OCI-LY1 (cell line): ENCODE results near the gene TMEM184B.

Source experiments
- H2AFZ ChIP-seq: fragments of 200-600 bp; sonication (generic), shearing (Covaris generic); 2 replicates; pipeline ENCODE4 v1.6.0; 2014; ENCODE audit warnings: antibody characterized with exemption, mild to moderate bottlenecking, low read length
- H3F3A ChIP-seq: fragments of 200-600 bp; sonication (generic), shearing (Covaris generic); 2 replicates; pipeline ENCODE4 v1.6.0; 2014; ENCODE audit warnings: mild to moderate bottlenecking, antibody characterized with exemption, low read length, moderate library complexity; ENCODE audit not compliant: insufficient read depth
- H3K27ac ChIP-seq: fragments of 200-600 bp; sonication (generic); 2 replicates; pipeline ENCODE4 v1.5.1; 2014; ENCODE audit warnings: low read length, mixed run types, mild to moderate bottlenecking, low read depth; ENCODE audit not compliant: poor library complexity, severe bottlenecking
- H3K27me3 ChIP-seq: fragments of 200-600 bp; sonication (generic); 2 replicates; pipeline ENCODE4 v1.6.0; 2014; ENCODE audit warnings: antibody characterized with exemption, mild to moderate bottlenecking, low read length, moderate library complexity; ENCODE audit not compliant: insufficient read depth
- H3K36me3 ChIP-seq: fragments of 200-600 bp; sonication (generic); 2 replicates; pipeline ENCODE4 v1.6.1; 2014; ENCODE audit warnings: mild to moderate bottlenecking, antibody characterized with exemption, low read length, moderate library complexity, mixed read lengths; ENCODE audit not compliant: insufficient read depth
- H3K4me1 ChIP-seq: fragments of 200-600 bp; sonication (generic); 2 replicates; pipeline ENCODE4 v1.5.1; 2014; ENCODE audit warnings: mild to moderate bottlenecking, low read length, moderate library complexity; ENCODE audit not compliant: insufficient read depth, severe bottlenecking
- H3K4me2 ChIP-seq: fragments of 200-600 bp; sonication (generic), shearing (Covaris generic); 2 replicates; pipeline ENCODE4 v1.6.1; 2014; ENCODE audit warnings: low read length
- H3K4me3 ChIP-seq: fragments of 200-600 bp; sonication (generic); 2 replicates; pipeline ENCODE4 v1.5.1; 2014; ENCODE audit warnings: low read length, low read depth, mild to moderate bottlenecking, mixed read lengths; ENCODE audit not compliant: poor library complexity, severe bottlenecking
- H3K79me2 ChIP-seq: fragments of 200-600 bp; shearing (Covaris generic); 2 replicates; pipeline ENCODE4 v1.6.1; 2016; ENCODE audit warnings: mixed run types, low read length, mixed read lengths; ENCODE audit not compliant: insufficient read depth
- H3K9ac ChIP-seq: fragments of 200-600 bp; sonication (generic), shearing (Covaris generic); 2 replicates; pipeline ENCODE4 v1.6.1; 2014; ENCODE audit warnings: mild to moderate bottlenecking, low read length, mixed read lengths
- H3K9me2 ChIP-seq: fragments of 200-600 bp; sonication (generic), shearing (Covaris generic); 2 replicates; pipeline ENCODE4 v1.6.1; 2014; ENCODE audit warnings: low read depth, mild to moderate bottlenecking, low read length, mixed read lengths
- H3K9me3 ChIP-seq: fragments of 200-600 bp; shearing (Covaris generic); 2 replicates; pipeline ENCODE4 v1.6.1; 2014; ENCODE audit warnings: low read length, mixed read lengths
- H4K20me1 ChIP-seq: fragments of 200-600 bp; sonication (generic), shearing (Covaris generic); 2 replicates; pipeline ENCODE4 v1.6.0; 2016; ENCODE audit warnings: mild to moderate bottlenecking, low read length; ENCODE audit not compliant: insufficient read depth
- EZH2 ChIP-seq: fragments of 200-600 bp; sonication (generic), shearing (Covaris generic); IDR thresholded peaks from 2 replicates; pipeline ENCODE4 v1.8.0; 2017; ENCODE audit warnings: borderline replicate concordance, mixed run types, mild to moderate bottlenecking, antibody characterized with exemption, low read length, moderate library complexity, mixed read lengths
- TF ChIP-seq, protein P1 (sequence below): fragments of 200-600 bp; sonication (generic), shearing (Covaris generic); IDR thresholded peaks from 2 replicates; pipeline ENCODE4 v1.5.1; 2017; ENCODE audit warnings: mild to moderate bottlenecking, antibody characterized with exemption, low read length, moderate library complexity, mixed read lengths

The TMEM184B gene

GRCh38 chr22:38257650-38258250 is 15.1 kb downstream of the TMEM184B start:
- no peak overlapping the region for H2AFZ ChIP-seq
- H3K9me3 ChIP-seq, result no peaks in the 10 kb centered on the region
- no peaks in the 10 kb centered on the region for H4K20me1 ChIP-seq
- H3K4me1 ChIP-seq, result peaks cover 17% of the 10 kb centered on the region
- no peak overlapping the region for H3K4me2 ChIP-seq
- TF ChIP-seq EZH2, result no peak
- TF ChIP-seq, protein P1, sequence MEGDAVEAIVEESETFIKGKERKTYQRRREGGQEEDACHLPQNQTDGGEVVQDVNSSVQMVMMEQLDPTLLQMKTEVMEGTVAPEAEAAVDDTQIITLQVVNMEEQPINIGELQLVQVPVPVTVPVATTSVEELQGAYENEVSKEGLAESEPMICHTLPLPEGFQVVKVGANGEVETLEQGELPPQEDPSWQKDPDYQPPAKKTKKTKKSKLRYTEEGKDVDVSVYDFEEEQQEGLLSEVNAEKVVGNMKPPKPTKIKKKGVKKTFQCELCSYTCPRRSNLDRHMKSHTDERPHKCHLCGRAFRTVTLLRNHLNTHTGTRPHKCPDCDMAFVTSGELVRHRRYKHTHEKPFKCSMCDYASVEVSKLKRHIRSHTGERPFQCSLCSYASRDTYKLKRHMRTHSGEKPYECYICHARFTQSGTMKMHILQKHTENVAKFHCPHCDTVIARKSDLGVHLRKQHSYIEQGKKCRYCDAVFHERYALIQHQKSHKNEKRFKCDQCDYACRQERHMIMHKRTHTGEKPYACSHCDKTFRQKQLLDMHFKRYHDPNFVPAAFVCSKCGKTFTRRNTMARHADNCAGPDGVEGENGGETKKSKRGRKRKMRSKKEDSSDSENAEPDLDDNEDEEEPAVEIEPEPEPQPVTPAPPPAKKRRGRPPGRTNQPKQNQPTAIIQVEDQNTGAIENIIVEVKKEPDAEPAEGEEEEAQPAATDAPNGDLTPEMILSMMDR, result no peak
- H3K36me3 ChIP-seq, result no peaks in the 10 kb centered on the region
- no peak overlapping the region for H3K27ac ChIP-seq
- H3K9ac ChIP-seq, result no peak overlapping the region
- H3F3A ChIP-seq, result no peaks in the 10 kb centered on the region
- H3K4me3 ChIP-seq, result no peak overlapping the region
- no peaks in the 10 kb centered on the region for H3K27me3 ChIP-seq
- no peaks in the 10 kb centered on the region for H3K9me2 ChIP-seq
- no peaks in the 10 kb centered on the region for H3K79me2 ChIP-seq

- Histone ChIP-seq H3K27me3 (no peaks in the 10 kb centered on the region), H4K20me1 (no peaks in the 10 kb centered on the region), H3K36me3 (no peaks in the 10 kb centered on the region), H3K4me2 (no peak overlapping the region), H3K9ac (no peak overlapping the region), H3K79me2 (no peaks in the 10 kb centered on the region), H3F3A (no peaks in the 10 kb centered on the region), H3K4me3 (no peak overlapping the region), H3K9me2 (no peaks in the 10 kb centered on the region), H3K4me1 (peaks cover 17% of the 10 kb centered on the region), H3K27ac (no peak overlapping the region), H3K9me3 (no peaks in the 10 kb centered on the region), H2AFZ (no peak overlapping the region)
- TF ChIP-seq, protein P1, result no peak
- no peak for TF ChIP-seq EZH2
These were observed 15.6 kb downstream of the TMEM184B start for GRCh38 chr22:38257181-38257580.

DNA sequence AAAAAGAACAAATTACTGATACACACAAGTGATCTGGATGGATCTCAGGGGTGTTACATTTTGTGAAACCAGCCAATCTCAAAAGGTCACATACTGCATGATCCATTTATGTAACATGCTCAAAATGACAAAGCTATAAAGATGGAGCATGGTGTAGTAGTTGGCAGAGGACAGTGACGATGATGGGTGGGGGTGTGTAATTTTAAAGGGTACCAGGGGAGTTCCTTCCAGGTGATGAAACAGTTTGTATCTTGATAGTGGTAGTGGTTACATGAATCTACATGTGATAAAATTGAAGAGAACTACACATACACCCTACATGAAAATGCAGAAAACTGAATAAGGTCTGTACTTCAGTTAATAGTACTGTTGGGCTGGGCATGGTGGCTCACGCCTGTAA is 17.1 kb downstream of the TMEM184B start:
- Histone ChIP-seq H3K79me2 (no peaks in the 10 kb centered on the region), H3K4me1 (peaks cover 16% of the 10 kb centered on the region), H3K27ac (no peak overlapping the region), H3F3A (no peaks in the 10 kb centered on the region), H3K4me2 (no peak overlapping the region), H2AFZ (no peak overlapping the region), H3K9me3 (no peaks in the 10 kb centered on the region), H3K4me3 (no peak overlapping the region), H3K9ac (no peak overlapping the region), H3K9me2 (no peaks in the 10 kb centered on the region), H4K20me1 (no peaks in the 10 kb centered on the region), H3K36me3 (no peaks in the 10 kb centered on the region), H3K27me3 (no peaks in the 10 kb centered on the region)
- no peak for TF ChIP-seq EZH2
- TF ChIP-seq, protein P1, result no peak
